ENCODE measurements around the gene MSMO1. TPM values are rescaled to one million over a fixed set of nuclear protein-coding genes. Genes with fewer than 3 reads are reported as not detected.

Gene MSMO1
- total RNA-seq (2014; rRNA removed; shearing (Covaris generic)), result 272 and 274 TPM in 2 replicates
- polyA plus RNA-seq (2016; fragmentation: Nextera tagmentation; extraction: Ambion mirVana), result 118 and 145 TPM in 2 replicates
- long read RNA-seq, transcript MSMO1-201 (6 exons, 2,269 nt), result major isoform, 20 of 32 reads
- long read RNA-seq, partial matches to known transcripts, result 2 of 32 reads
- long read RNA-seq, other reads (novel, unspliced or antisense), result 7 of 32 reads

DNA sequence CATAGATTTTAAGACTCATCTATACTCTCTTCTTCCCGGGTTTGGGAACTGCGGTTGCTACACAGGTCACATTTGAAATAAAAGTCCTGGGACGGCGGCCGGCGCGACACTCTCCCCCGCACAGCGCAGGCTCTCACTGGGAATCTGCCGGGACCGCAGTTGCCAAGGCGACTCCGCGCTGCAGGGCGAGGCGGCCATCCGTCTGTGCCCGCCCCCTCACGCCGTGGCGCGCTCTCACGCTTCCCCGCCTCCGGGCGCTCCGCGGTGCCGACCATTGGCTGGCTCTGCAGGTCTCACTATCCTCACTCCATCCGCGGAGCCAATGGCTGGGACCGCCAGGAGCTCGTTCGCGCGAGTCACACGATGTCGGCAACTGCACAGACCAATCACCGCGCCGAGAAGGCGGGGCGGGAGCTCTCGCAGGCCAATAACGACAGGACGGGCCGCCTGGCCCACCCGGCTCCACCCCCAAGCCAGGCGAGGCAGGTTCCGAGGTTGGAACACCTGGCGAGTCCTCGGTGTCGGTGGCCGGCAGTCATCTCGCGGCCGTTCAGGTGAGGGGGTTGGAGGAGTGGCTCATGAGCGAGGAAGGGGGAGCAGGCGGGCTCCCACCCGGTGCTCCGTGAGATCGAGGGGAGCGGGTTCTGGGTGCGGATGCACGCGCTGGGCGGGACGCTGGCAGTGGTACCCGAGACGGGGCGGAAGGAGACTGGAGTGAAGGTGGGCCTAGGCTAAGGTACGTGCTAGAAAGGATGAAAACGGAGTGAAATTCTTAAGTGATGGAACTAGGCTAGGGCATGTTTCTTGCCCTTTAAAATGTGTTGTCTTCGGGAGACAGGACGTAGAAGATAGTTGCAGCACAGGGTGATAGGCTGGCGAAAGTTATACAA lies at the start of gene MSMO1:
TSS of gene MSMO1 (plus strand) at position 459 of the 890 bp plus-strand sequence. CDS start 5,702 bp downstream, outside the sequence.
- Histone ChIP-seq H3K36me3 (ENCODE audit: insufficient read depth) (peaks cover 19% of the 10 kb centered on the region), H3K9me2 (ENCODE audit: insufficient read depth) (no peaks in the 10 kb centered on the region), H3K4me3 (peak within 1 kb of the TSS; percentile 99), H2AFZ (peak within 1 kb of the TSS; percentile 19; the same call in 1 of the 2 replicates), H3F3A (replicated peaks; ENCODE audit: low read depth) (no peaks in the 10 kb centered on the region; the same call in 1 of the 2 replicates), H3K4me2 (peak within 1 kb of the TSS; percentile 98), H3K79me2 (replicated peaks; ENCODE audit: insufficient read depth) (peaks cover 49% of the 10 kb centered on the region), H4K20me1 (replicated peaks; ENCODE audit: insufficient read depth) (peaks cover 40% of the 10 kb centered on the region), H3K4me1 (ENCODE audit: insufficient read depth) (peaks cover 37% of the 10 kb centered on the region), H3K27me3 (ENCODE audit: insufficient read depth) (no peaks in the 10 kb centered on the region), H3K27ac (ENCODE audit: low read depth) (peak within 1 kb of the TSS; percentile 96)
- peak; percentile 96 for ATAC-seq
- peaks cover 21% of the 10 kb centered on the region for H3K36me3 Mint-ChIP-seq (ENCODE audit: low read depth)
- no peak within 1 kb of the TSS for H3K27ac Mint-ChIP-seq
- peak; percentile 99 for DNase-seq (ENCODE audit: low spot score)
- H3K27me3 Mint-ChIP-seq (ENCODE audit: insufficient read depth, low read depth, poor library complexity), result peaks cover 5% of the 10 kb centered on the region
- TF ChIP-seq, protein P1, sequence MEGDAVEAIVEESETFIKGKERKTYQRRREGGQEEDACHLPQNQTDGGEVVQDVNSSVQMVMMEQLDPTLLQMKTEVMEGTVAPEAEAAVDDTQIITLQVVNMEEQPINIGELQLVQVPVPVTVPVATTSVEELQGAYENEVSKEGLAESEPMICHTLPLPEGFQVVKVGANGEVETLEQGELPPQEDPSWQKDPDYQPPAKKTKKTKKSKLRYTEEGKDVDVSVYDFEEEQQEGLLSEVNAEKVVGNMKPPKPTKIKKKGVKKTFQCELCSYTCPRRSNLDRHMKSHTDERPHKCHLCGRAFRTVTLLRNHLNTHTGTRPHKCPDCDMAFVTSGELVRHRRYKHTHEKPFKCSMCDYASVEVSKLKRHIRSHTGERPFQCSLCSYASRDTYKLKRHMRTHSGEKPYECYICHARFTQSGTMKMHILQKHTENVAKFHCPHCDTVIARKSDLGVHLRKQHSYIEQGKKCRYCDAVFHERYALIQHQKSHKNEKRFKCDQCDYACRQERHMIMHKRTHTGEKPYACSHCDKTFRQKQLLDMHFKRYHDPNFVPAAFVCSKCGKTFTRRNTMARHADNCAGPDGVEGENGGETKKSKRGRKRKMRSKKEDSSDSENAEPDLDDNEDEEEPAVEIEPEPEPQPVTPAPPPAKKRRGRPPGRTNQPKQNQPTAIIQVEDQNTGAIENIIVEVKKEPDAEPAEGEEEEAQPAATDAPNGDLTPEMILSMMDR (conservative IDR thresholded peaks at IDR 0.05; ENCODE audit: low read depth in 2 of 2), result no peak
- TF ChIP-seq CREB1 (CRISPR knock-in tag; IDR thresholded peaks at IDR 0.05; ENCODE audit: low read depth) (peak; percentile 92), JUNB (IDR thresholded peaks at IDR 0.05; ENCODE audit: unreplicated experiment) (no peak), STAT1 (IDR thresholded peaks at IDR 0.05; ENCODE audit: unreplicated experiment) (no peak), ETS1 (IDR thresholded peaks at IDR 0.05) (no peak), EZH2phosphoT487 (IDR thresholded peaks at IDR 0.05; ENCODE audit: unreplicated experiment) (no peak), EZH2 (IDR thresholded peaks at IDR 0.05; ENCODE audit: low read depth, unreplicated experiment) (no peak), ZNF331 (CRISPR knock-in tag; IDR thresholded peaks at IDR 0.05; ENCODE audit: low read depth) (no peak), NANOG (IDR thresholded peaks at IDR 0.05; ENCODE audit: borderline replicate concordance) (no peak), POLR2AphosphoS5 (IDR thresholded peaks at IDR 0.05; ENCODE audit: low read depth) (peak; percentile 99), ZNF114 (CRISPR knock-in tag; IDR thresholded peaks at IDR 0.05) (no peak), REST (IDR thresholded peaks at IDR 0.05; ENCODE audit: unreplicated experiment) (peak; percentile 19)
- TF ChIP-seq, protein P2, sequence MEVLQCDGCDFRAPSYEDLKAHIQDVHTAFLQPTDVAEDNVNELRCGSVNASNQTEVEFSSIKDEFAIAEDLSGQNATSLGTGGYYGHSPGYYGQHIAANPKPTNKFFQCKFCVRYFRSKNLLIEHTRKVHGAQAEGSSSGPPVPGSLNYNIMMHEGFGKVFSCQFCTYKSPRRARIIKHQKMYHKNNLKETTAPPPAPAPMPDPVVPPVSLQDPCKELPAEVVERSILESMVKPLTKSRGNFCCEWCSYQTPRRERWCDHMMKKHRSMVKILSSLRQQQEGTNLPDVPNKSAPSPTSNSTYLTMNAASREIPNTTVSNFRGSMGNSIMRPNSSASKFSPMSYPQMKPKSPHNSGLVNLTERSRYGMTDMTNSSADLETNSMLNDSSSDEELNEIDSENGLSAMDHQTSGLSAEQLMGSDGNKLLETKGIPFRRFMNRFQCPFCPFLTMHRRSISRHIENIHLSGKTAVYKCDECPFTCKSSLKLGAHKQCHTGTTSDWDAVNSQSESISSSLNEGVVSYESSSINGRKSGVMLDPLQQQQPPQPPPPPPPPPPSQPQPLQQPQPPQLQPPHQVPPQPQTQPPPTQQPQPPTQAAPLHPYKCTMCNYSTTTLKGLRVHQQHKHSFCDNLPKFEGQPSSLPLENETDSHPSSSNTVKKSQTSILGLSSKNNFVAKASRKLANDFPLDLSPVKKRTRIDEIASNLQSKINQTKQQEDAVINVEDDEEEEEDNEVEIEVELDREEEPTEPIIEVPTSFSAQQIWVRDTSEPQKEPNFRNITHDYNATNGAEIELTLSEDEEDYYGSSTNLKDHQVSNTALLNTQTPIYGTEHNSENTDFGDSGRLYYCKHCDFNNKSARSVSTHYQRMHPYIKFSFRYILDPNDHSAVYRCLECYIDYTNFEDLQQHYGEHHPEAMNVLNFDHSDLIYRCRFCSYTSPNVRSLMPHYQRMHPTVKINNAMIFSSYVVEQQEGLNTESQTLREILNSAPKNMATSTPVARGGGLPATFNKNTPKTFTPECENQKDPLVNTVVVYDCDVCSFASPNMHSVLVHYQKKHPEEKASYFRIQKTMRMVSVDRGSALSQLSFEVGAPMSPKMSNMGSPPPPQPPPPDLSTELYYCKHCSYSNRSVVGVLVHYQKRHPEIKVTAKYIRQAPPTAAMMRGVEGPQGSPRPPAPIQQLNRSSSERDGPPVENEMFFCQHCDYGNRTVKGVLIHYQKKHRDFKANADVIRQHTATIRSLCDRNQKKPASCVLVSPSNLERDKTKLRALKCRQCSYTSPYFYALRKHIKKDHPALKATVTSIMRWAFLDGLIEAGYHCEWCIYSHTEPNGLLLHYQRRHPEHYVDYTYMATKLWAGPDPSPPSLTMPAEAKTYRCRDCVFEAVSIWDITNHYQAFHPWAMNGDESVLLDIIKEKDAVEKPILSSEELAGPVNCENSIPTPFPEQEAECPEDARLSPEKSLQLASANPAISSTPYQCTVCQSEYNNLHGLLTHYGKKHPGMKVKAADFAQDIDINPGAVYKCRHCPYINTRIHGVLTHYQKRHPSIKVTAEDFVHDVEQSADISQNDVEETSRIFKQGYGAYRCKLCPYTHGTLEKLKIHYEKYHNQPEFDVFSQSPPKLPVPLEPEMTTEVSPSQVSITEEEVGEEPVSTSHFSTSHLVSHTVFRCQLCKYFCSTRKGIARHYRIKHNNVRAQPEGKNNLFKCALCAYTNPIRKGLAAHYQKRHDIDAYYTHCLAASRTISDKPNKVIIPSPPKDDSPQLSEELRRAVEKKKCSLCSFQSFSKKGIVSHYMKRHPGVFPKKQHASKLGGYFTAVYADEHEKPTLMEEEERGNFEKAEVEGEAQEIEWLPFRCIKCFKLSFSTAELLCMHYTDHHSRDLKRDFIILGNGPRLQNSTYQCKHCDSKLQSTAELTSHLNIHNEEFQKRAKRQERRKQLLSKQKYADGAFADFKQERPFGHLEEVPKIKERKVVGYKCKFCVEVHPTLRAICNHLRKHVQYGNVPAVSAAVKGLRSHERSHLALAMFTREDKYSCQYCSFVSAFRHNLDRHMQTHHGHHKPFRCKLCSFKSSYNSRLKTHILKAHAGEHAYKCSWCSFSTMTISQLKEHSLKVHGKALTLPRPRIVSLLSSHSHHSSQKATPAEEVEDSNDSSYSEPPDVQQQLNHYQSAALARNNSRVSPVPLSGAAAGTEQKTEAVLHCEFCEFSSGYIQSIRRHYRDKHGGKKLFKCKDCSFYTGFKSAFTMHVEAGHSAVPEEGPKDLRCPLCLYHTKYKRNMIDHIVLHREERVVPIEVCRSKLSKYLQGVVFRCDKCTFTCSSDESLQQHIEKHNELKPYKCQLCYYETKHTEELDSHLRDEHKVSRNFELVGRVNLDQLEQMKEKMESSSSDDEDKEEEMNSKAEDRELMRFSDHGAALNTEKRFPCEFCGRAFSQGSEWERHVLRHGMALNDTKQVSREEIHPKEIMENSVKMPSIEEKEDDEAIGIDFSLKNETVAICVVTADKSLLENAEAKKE (CRISPR knock-in tag; IDR thresholded peaks at IDR 0.05), result no peak
- no peak within 1 kb of the TSS for H3K4me3 Mint-ChIP-seq
- no peaks in the 10 kb centered on the region for H3K9me3 Mint-ChIP-seq
- H3K4me1 Mint-ChIP-seq, result peaks cover 38% of the 10 kb centered on the region

Measured in GM23338 (cell line).